Measurements from ENCODE around the gene UGT1A1. TPM values are rescaled to one million over a fixed set of nuclear protein-coding genes. Genes with fewer than 3 reads are reported as not detected.

UGT1A1 gene
- total and polyA plus RNA-seq, 9 of the 15 experiments (the other 6 are each of a cell fraction or from before 2014, with no cell fraction given), result not detected

DNA sequence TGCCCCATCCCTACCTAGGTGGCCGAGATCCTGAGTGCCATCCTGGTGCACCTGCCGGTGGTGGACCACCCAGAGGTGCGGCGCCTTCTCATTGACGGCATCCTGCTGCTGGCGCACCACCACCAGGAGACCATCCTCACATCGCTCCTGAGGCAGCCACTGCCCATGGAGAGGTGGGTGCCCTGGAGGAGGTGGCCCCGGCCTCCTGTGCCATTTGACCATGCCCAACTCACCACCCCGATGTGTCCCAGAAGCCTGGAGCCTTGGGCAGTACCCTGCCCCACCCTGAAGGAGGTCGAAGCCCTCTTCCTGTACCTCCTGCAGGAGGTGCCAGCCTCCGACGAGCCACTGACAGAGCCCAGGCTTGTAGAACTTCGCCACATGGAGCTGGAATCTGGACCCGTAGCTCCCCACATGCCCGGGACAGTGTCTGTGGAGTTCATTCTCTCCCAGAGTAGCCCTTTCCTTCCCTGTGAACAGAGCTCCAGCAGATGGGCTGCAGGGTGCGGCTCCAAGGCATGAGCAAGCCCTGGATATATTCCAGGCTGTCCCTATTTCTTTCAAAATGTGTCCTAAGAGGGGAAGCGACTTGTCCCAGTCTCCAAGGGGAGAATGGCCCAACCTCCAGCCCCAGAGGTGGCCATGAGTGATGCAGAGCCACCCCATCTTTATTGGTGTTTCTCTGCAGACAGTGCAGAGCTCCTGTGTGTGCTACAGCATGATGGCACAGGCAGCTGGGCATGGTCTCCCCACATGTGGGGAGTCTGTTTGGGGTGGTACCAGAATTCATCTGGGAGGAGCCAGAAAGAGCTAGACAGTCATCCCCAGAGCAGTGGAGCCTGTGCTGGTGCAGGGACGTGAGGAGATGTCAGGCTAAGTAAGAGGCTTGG, 60.1 kb downstream of the UGT1A1 start:
- no peaks in the 10 kb centered on the region for H3K36me3 ChIP-seq (ENCODE audit: control insufficient read depth, insufficient read depth, low read length)
- no peaks in the 10 kb centered on the region for H3K9me3 ChIP-seq (replicated peaks; ENCODE audit: control insufficient read depth, insufficient read depth, low read depth, low read length)
- H3K9me1 ChIP-seq (ENCODE audit: control insufficient read depth, insufficient read depth, low read length), result no peaks in the 10 kb centered on the region
- no peak overlapping the region for H2AFZ ChIP-seq (ENCODE audit: low read depth, low read length)
- no peak overlapping the region for H3K9ac ChIP-seq (ENCODE audit: insufficient read depth in 1 of 2, low read depth in 2 of 2, low read length in 2 of 2)
- DNase-seq (ENCODE audit: extremely low read depth in 1 of 4, low spot score in 3 of 4) (no peak), ATAC-seq (no peak), FAIRE-seq (no peak)
- intact Hi-C loops (cut with micrococcal nuclease) (no loop called here), in situ Hi-C loops (cut with MboI) (no loop called here)
- peaks cover 2 to 62% of the 10 kb centered on the region in 2 experiments; a peak in 4 of 5 replicates for H3K27me3 ChIP-seq (ENCODE audit: control insufficient read depth in 2 of 2, insufficient read depth in 2 of 2, low read length in 2 of 2)
- BruUV-seq (replicated peaks), result no TSS peak
- TF ChIP-seq RBM17 (IDR thresholded peaks at IDR 0.05; ENCODE audit: borderline replicate concordance, low read depth, low read length) (no peak), SNIP1 (IDR thresholded peaks at IDR 0.05; ENCODE audit: low read depth) (no peak), ZNF311 (CRISPR knock-in tag; IDR thresholded peaks at IDR 0.05) (no peak), NELFE (IDR thresholded peaks at IDR 0.05; ENCODE audit: insufficient read depth, insufficient read length) (no peak), ZC3H4 (CRISPR knock-in tag; IDR thresholded peaks at IDR 0.05; ENCODE audit: borderline replicate concordance) (no peak), ZC3H11A (IDR thresholded peaks at IDR 0.05; ENCODE audit: low read depth, low read length) (no peak), RFX7 (CRISPR knock-in tag; IDR thresholded peaks at IDR 0.05) (no peak), ZNF3 (CRISPR knock-in tag; IDR thresholded peaks at IDR 0.05) (no peak), GABPB2 (CRISPR knock-in tag; conservative IDR thresholded peaks at IDR 0.05) (no peak), CC2D1A (IDR thresholded peaks at IDR 0.05) (no peak), RBM39 (optimal IDR thresholded peaks at IDR 0.05; ENCODE audit: low read depth, low read length) (no peak)
- TF ChIP-seq, protein P1, sequence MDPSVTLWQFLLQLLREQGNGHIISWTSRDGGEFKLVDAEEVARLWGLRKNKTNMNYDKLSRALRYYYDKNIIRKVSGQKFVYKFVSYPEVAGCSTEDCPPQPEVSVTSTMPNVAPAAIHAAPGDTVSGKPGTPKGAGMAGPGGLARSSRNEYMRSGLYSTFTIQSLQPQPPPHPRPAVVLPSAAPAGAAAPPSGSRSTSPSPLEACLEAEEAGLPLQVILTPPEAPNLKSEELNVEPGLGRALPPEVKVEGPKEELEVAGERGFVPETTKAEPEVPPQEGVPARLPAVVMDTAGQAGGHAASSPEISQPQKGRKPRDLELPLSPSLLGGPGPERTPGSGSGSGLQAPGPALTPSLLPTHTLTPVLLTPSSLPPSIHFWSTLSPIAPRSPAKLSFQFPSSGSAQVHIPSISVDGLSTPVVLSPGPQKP (CRISPR knock-in tag; IDR thresholded peaks at IDR 0.05), result no peak
- TF ChIP-seq, protein P2, sequence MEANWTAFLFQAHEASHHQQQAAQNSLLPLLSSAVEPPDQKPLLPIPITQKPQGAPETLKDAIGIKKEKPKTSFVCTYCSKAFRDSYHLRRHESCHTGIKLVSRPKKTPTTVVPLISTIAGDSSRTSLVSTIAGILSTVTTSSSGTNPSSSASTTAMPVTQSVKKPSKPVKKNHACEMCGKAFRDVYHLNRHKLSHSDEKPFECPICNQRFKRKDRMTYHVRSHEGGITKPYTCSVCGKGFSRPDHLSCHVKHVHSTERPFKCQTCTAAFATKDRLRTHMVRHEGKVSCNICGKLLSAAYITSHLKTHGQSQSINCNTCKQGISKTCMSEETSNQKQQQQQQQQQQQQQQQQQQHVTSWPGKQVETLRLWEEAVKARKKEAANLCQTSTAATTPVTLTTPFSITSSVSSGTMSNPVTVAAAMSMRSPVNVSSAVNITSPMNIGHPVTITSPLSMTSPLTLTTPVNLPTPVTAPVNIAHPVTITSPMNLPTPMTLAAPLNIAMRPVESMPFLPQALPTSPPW (CRISPR knock-in tag; IDR thresholded peaks at IDR 0.05), result no peak
- TF ChIP-seq, protein P3, sequence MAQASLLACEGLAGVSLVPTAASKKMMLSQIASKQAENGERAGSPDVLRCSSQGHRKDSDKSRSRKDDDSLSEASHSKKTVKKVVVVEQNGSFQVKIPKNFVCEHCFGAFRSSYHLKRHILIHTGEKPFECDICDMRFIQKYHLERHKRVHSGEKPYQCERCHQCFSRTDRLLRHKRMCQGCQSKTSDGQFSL (CRISPR knock-in tag; IDR thresholded peaks at IDR 0.05), result no peak
- TF ChIP-seq, protein P3 (tag; IDR thresholded peaks at IDR 0.05), result no peak
- TF ChIP-seq, protein P4, sequence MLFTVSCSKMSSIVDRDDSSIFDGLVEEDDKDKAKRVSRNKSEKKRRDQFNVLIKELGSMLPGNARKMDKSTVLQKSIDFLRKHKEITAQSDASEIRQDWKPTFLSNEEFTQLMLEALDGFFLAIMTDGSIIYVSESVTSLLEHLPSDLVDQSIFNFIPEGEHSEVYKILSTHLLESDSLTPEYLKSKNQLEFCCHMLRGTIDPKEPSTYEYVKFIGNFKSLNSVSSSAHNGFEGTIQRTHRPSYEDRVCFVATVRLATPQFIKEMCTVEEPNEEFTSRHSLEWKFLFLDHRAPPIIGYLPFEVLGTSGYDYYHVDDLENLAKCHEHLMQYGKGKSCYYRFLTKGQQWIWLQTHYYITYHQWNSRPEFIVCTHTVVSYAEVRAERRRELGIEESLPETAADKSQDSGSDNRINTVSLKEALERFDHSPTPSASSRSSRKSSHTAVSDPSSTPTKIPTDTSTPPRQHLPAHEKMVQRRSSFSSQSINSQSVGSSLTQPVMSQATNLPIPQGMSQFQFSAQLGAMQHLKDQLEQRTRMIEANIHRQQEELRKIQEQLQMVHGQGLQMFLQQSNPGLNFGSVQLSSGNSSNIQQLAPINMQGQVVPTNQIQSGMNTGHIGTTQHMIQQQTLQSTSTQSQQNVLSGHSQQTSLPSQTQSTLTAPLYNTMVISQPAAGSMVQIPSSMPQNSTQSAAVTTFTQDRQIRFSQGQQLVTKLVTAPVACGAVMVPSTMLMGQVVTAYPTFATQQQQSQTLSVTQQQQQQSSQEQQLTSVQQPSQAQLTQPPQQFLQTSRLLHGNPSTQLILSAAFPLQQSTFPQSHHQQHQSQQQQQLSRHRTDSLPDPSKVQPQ (CRISPR knock-in tag; IDR thresholded peaks at IDR 0.05; ENCODE audit: borderline replicate concordance), result no peak
- H3K27ac ChIP-seq (ENCODE audit: extremely low read depth, low read depth, low read length), result no peak overlapping the region
- ChIA-PET CTCF (ENCODE audit: low intra/inter-chr PET ratio) (no interaction called here), POLR2A (interaction anchor here (0.6 kb wide), 1 partner anchor 58 kb away, joined by 3 read pairs; no protein-coding TSS in a partner anchor)
- H3K4me3 ChIP-seq, result no peak overlapping the region
- H3K4me2 ChIP-seq (ENCODE audit: insufficient read depth, low read length), result no peak overlapping the region
- H4K20me1 ChIP-seq (replicated peaks; ENCODE audit: control insufficient read depth, insufficient read depth, low read length), result no peaks in the 10 kb centered on the region; the same call in 1 of the 2 replicates
- H3K79me2 ChIP-seq (ENCODE audit: control insufficient read depth, insufficient read depth, low read length), result no peaks in the 10 kb centered on the region
- H3K4me1 ChIP-seq (replicated peaks in 1 of 2; ENCODE audit: control insufficient read depth in 2 of 2, insufficient read depth in 2 of 2, low read length in 2 of 2), result no peaks in the 10 kb centered on the region; a peak in 1 of 5 replicates
- 4% methylated on average over 12 of the region's 18 CpGs for WGBS (ENCODE audit: insufficient coverage, low coverage, missing lambda C conversion rate)
